Tibial artery (tissue), 4 donors: Measurements from ENCODE around the gene NUBP1.

ENCODE experiments used
- DNase-seq, 2 donors: peaks; one replicate each; pipeline ENCODE4 v3.0.0-alpha.2; 2019
- H3K27ac ChIP-seq, 2 donors: fragments of 200-600 bp; sonication (generic) in 1 of 2; 1 replicate in 1 of 2; 2 replicates in 1 of 2; pipeline ENCODE4 v1.5.1; 2018 to 2019; ENCODE audit warnings: mild to moderate bottlenecking in 1 of 2
- H3K27me3 ChIP-seq, 2 donors: fragments of 200-600 bp; sonication (generic) in 1 of 2; one replicate each; pipeline versions ENCODE4 v1.5.1 to v1.6.0; 2016 to 2019
- H3K36me3 ChIP-seq, 3 donors: fragments of 200-600 bp; sonication (generic) in 2 of 3; one replicate each; pipeline ENCODE4 v1.5.1; 2016 to 2019; ENCODE audit warnings: mild to moderate bottlenecking in 2 of 3
- H3K4me1 ChIP-seq, 4 donors: fragments of 200-600 bp; sonication (generic) in 2 of 4; 1 replicate in 3 of 4; 2 replicates in 1 of 4; pipeline ENCODE4 v1.5.1; 2016 to 2019
- H3K4me3 ChIP-seq, 2 donors: fragments of 200-600 bp; sonication (generic) in 1 of 2; 1 replicate in 1 of 2; 2 replicates in 1 of 2; pipeline ENCODE4 v1.5.1; 2018 to 2019; ENCODE audit warnings: mild to moderate bottlenecking in 2 of 2
- H3K9me3 ChIP-seq, 3 donors: fragments of 200-600 bp; sonication (generic) in 1 of 3; one replicate each; pipeline ENCODE4 v1.5.1; 2016 to 2019
- intact Hi-C: fragments of 100-400 bp; cut with DNase I; formaldehyde crosslinking; loops from one replicate; pipeline ENCODE4 v1.15.0; 2023; ENCODE audit warnings: low total_unique reads
- TF ChIP-seq, protein P1 (sequence below), 2 experiments: fragments of 200-600 bp in 1 of 2; fragments of 450-650 bp in 1 of 2; IDR thresholded peaks; one replicate each; pipeline ENCODE4 v1.5.1; 2017 to 2019; ENCODE audit warnings: antibody characterized with exemption in 2 of 2, mild to moderate bottlenecking in 1 of 2, moderate library complexity in 1 of 2

Gene NUBP1

GRCh38 chr16:10813099-10813455 is 69.4 kb downstream of the NUBP1 start:
- intact Hi-C loops = no loop called here
- Histone ChIP-seq H3K4me1 (peaks cover 0 to 2% (median under 1%) of the 10 kb centered on the region in 4 donors), H3K4me3 (no peak overlapping the region), H3K9me3 (no peaks in the 10 kb centered on the region), H3K27me3 (peaks cover 0 to 8% of the 10 kb centered on the region in 2 donors), H3K27ac (no peak overlapping the region), H3K36me3 (no peaks in the 10 kb centered on the region)
- DNase-seq = no peak
- TF ChIP-seq, protein P1, sequence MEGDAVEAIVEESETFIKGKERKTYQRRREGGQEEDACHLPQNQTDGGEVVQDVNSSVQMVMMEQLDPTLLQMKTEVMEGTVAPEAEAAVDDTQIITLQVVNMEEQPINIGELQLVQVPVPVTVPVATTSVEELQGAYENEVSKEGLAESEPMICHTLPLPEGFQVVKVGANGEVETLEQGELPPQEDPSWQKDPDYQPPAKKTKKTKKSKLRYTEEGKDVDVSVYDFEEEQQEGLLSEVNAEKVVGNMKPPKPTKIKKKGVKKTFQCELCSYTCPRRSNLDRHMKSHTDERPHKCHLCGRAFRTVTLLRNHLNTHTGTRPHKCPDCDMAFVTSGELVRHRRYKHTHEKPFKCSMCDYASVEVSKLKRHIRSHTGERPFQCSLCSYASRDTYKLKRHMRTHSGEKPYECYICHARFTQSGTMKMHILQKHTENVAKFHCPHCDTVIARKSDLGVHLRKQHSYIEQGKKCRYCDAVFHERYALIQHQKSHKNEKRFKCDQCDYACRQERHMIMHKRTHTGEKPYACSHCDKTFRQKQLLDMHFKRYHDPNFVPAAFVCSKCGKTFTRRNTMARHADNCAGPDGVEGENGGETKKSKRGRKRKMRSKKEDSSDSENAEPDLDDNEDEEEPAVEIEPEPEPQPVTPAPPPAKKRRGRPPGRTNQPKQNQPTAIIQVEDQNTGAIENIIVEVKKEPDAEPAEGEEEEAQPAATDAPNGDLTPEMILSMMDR (IDR thresholded peaks at IDR 0.05) = no peak

GRCh38 chr16:10817514-10817913 is 73.9 kb downstream of the NUBP1 start:
- Histone ChIP-seq H3K36me3 (no peaks in the 10 kb centered on the region), H3K27me3 (peaks cover 0 to 15% of the 10 kb centered on the region in 2 donors), H3K4me3 (no peak overlapping the region), H3K27ac (no peak overlapping the region), H3K9me3 (no peaks in the 10 kb centered on the region), H3K4me1 (peaks cover 0 to 10% (median 5%) of the 10 kb centered on the region in 4 donors)
- no peak for DNase-seq
- intact Hi-C loops = no loop called here
- TF ChIP-seq, protein P1 (IDR thresholded peaks at IDR 0.05) = no peak

GRCh38 chr16:10817963-10818941 is 74.6 kb downstream of the NUBP1 start, which contains the start of gene TVP23A:
TSS of gene TVP23A (minus strand) at chr16:10818794. CDS start at chr16:10818493, 301 bp downstream.
- no peak for DNase-seq
- Histone ChIP-seq H3K4me3 (peak within 1 kb of the TSS; percentile 13 to 41), H3K4me1 (peaks cover 0 to 10% (median 5%) of the 10 kb centered on the region in 4 donors), H3K36me3 (no peaks in the 10 kb centered on the region), H3K9me3 (no peaks in the 10 kb centered on the region), H3K27ac (no peak within 1 kb of the TSS), H3K27me3 (peaks cover 0 to 15% of the 10 kb centered on the region in 2 donors)
- intact Hi-C loops = no loop called here
- TF ChIP-seq, protein P1 (IDR thresholded peaks at IDR 0.05) = no peak
